RWPE2 (cell line): ENCODE measurements around the gene ZNF532.
A peak's percentile ranks its signal among the peaks of the same experiment; 100 is the strongest.

Source experiments
- ATAC-seq: fragments of 200-7000 bp; cut with Tn5 transposase; 3 replicates; pipeline ENCODE4 v1.9.1; 2021; ENCODE audit warnings: low read depth
- DNase-seq: peaks from one replicate; pipeline ENCODE4 v3.0.0-alpha.2; 2020; ENCODE audit warnings: low spot score
- H3K27ac ChIP-seq: fragments of 450-650 bp; 2 replicates; pipeline ENCODE4 v1.5.1; 2017; ENCODE audit warnings: mild to moderate bottlenecking; ENCODE audit not compliant: poor library complexity, severe bottlenecking
- H3K27me3 ChIP-seq: fragments of 250-450 bp; sonication (Bioruptor Pico); 2 replicates; pipeline ENCODE4 v1.5.1; 2021; ENCODE audit warnings: mild to moderate bottlenecking, moderate library complexity; ENCODE audit not compliant: insufficient read depth, poor library complexity, severe bottlenecking
- H3K36me3 ChIP-seq: fragments of 250-450 bp; sonication (Bioruptor Pico); 2 replicates; pipeline ENCODE4 v1.5.1; 2020; ENCODE audit warnings: low read depth, mild to moderate bottlenecking, moderate library complexity
- H3K4me1 ChIP-seq: fragments of 250-450 bp; sonication (Bioruptor Pico); 2 replicates; pipeline ENCODE4 v1.5.1; 2021; ENCODE audit warnings: mild to moderate bottlenecking, moderate library complexity; ENCODE audit not compliant: insufficient read depth, poor library complexity, severe bottlenecking
- H3K4me3 ChIP-seq: fragments of 250-450 bp; sonication (Bioruptor Pico); 2 replicates; pipeline ENCODE4 v1.5.1; 2021; ENCODE audit warnings: mild to moderate bottlenecking, moderate library complexity; ENCODE audit not compliant: severe bottlenecking
- H3K9me3 ChIP-seq: fragments of 250-450 bp; sonication (Bioruptor Pico); 2 replicates; pipeline ENCODE4 v1.5.1; 2021; ENCODE audit warnings: mild to moderate bottlenecking, moderate library complexity; ENCODE audit not compliant: severe bottlenecking
- CTCF ChIP-seq: fragments of 450-650 bp; IDR thresholded peaks from one replicate; pipeline ENCODE4 v1.5.1; 2017; ENCODE audit warnings: mild to moderate bottlenecking, moderate library complexity; ENCODE audit not compliant: poor library complexity, severe bottlenecking

ZNF532 gene

DNA sequence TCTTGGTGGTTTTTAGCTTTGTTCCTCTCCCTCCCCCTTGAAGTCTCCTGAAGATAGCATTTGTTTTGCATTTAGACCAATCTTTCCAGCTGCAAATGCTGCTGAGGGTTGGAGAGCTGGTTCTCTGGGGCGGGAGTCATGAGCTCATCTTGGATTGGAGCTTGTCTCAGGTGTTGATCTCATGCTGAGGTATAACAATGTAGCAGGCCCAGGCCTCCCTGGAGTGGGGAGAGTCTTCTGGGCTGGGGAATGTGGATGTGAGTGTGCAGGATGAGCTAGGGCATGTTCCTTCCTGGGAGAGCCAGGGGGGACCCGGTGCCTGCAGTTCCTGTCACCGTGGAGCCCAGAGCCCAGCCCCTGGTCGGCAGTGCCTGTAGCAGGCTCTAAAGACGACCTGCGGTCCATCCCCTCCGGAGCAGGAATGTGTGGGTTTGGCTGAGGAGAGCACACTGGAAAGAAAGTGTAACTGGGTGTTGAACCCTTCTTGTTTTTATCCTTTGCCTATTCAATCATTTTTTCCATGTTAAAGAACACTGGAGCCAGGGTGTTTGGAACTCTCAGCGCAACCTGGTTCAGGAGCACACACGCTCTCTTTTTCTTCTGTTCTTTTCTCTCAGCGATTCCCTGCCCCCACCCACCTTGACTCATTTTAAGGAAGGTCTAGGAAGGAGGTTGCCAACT, 2.7 kb downstream of the ZNF532 start:
- no peak for TF ChIP-seq CTCF
- ATAC-seq (peak; percentile 23; the same call in 1 of the 3 replicates), DNase-seq (no peak)
- Histone ChIP-seq H3K36me3 (peaks cover 50% of the 10 kb centered on the region), H3K9me3 (no peaks in the 10 kb centered on the region), H3K4me1 (peaks cover 27% of the 10 kb centered on the region), H3K27ac (peak overlapping the region; percentile 35), H3K4me3 (no peak overlapping the region), H3K27me3 (no peaks in the 10 kb centered on the region)

- DNase-seq: no peak
- Histone ChIP-seq H3K9me3 (no peaks in the 10 kb centered on the region), H3K27me3 (no peaks in the 10 kb centered on the region), H3K27ac (no peak overlapping the region), H3K4me1 (peaks cover 25% of the 10 kb centered on the region), H3K36me3 (peaks cover 50% of the 10 kb centered on the region), H3K4me3 (no peak overlapping the region)
- ATAC-seq: no peak
- no peak for TF ChIP-seq CTCF
Measured at GRCh38 chr18:58868440-58868839, 3.8 kb downstream of the ZNF532 start.

GRCh38 chr18:58870130-58870529, 5.5 kb downstream of the ZNF532 start:
- Histone ChIP-seq H3K9me3 (no peaks in the 10 kb centered on the region), H3K4me1 (peaks cover 19% of the 10 kb centered on the region), H3K27me3 (no peaks in the 10 kb centered on the region), H3K36me3 (peaks cover 61% of the 10 kb centered on the region), H3K4me3 (no peak overlapping the region), H3K27ac (no peak overlapping the region)
- TF ChIP-seq CTCF: no peak
- DNase-seq (no peak), ATAC-seq (no peak)

DNA sequence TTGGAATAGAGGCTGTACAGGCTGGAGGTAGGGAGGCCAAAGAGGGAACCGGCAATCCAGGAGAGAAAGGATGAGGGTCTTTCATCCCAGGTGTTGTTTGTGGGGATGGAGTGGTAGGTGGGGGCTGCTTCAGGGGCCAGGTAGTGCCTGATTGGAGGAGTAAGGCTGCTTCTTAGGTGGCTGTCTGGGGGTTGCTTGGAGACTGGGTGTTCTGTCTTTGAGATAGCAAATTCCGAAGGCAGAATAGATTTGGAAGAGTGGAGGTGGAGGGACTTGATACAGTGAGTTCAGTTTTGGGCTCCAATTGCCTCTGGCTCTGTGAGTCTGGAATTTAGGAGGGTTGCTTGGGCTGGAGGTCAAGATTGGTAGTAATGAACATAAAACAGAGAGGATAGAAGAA, 5.9 kb downstream of the ZNF532 start:
- Histone ChIP-seq H3K36me3 (peaks cover 59% of the 10 kb centered on the region), H3K27me3 (no peaks in the 10 kb centered on the region), H3K4me1 (peaks cover 14% of the 10 kb centered on the region), H3K4me3 (no peak overlapping the region), H3K9me3 (no peaks in the 10 kb centered on the region), H3K27ac (no peak overlapping the region)
- DNase-seq: no peak
- no peak for TF ChIP-seq CTCF
- no peak for ATAC-seq
